Measurements from ENCODE around the gene VEGFB.

Gene VEGFB

DNA sequence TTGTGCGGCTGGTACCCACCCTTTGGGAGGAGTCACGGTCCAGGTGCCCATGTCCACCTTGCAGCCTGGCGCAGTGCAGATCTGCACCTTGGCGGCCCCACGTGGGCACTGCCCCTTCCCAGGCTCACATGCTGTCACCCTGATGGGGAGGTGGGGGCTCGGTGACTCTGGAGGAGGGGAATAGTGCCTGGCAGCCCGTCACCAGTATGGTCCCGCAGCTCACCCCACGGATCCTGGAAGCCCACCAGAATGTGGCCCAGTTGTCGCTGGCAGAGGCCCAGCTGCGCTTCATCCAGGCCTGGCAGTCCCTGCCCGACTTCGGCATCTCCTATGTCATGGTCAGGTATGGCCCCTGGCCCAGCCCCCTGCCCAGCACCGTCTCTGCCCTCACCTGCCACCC is 13.6 kb upstream of the VEGFB start:
- no peak overlapping the region for H3K4me3 ChIP-seq (ENCODE audit: low read depth, low read length)
- TF ChIP-seq, protein P1, sequence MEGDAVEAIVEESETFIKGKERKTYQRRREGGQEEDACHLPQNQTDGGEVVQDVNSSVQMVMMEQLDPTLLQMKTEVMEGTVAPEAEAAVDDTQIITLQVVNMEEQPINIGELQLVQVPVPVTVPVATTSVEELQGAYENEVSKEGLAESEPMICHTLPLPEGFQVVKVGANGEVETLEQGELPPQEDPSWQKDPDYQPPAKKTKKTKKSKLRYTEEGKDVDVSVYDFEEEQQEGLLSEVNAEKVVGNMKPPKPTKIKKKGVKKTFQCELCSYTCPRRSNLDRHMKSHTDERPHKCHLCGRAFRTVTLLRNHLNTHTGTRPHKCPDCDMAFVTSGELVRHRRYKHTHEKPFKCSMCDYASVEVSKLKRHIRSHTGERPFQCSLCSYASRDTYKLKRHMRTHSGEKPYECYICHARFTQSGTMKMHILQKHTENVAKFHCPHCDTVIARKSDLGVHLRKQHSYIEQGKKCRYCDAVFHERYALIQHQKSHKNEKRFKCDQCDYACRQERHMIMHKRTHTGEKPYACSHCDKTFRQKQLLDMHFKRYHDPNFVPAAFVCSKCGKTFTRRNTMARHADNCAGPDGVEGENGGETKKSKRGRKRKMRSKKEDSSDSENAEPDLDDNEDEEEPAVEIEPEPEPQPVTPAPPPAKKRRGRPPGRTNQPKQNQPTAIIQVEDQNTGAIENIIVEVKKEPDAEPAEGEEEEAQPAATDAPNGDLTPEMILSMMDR (IDR thresholded peaks at IDR 0.05; ENCODE audit: insufficient read depth, low read depth, low read length, missing control alignments), result no peak
- DNase-seq (ENCODE audit: low read depth), result no peak

DNA sequence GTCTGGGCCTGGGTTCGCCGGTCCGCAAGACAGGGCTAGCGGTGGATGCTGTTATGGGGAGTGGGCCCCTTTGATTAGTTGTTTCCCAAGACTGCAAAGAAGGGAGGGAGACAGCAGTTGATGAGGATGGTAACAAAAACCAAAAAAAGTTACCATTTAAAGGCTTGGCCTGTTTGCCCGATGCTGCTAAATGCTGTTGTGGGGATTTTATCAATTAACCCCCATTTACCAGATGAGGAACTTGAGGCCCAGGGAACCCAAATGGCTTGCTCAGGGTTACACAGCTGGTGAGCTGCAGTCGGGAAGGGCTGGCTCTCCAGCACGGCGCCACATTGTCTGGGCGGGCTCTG is 11.8 kb upstream of the VEGFB start:
- peak; percentile 10 for DNase-seq (ENCODE audit: low read depth)
- TF ChIP-seq, protein P1 (IDR thresholded peaks at IDR 0.05; ENCODE audit: insufficient read depth, low read depth, low read length, missing control alignments), result no peak
- H3K4me3 ChIP-seq (ENCODE audit: low read depth, low read length), result no peak overlapping the region

DNA sequence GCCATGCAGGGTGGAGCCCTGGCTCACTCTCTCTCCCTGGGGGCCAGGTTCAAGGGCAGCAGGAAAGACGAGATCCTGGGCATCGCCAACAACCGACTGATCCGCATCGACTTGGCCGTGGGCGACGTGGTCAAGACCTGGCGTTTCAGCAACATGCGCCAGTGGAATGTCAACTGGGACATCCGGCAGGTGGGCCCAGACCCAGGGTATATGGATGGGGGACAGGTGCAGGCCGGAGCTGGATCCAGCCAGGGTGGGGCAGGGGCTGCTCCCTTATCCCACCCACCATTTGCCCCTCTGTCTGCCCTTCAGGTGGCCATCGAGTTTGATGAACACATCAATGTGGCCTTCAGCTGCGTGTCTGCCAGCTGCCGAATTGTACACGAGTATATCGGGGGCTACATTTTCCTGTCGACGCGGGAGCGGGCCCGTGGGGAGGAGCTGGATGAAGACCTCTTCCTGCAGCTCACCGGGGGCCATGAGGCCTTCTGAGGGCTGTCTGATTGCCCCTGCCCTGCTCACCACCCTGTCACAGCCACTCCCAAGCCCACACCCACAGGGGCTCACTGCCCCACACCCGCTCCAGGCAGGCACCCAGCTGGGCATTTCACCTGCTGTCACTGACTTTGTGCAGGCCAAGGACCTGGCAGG is 11.3 kb upstream of the VEGFB start:
- DNase-seq (ENCODE audit: low read depth), result no peak
- TF ChIP-seq, protein P1 (IDR thresholded peaks at IDR 0.05; ENCODE audit: insufficient read depth, low read depth, low read length, missing control alignments), result no peak
- H3K4me3 ChIP-seq (ENCODE audit: low read depth, low read length), result no peak overlapping the region

DNA sequence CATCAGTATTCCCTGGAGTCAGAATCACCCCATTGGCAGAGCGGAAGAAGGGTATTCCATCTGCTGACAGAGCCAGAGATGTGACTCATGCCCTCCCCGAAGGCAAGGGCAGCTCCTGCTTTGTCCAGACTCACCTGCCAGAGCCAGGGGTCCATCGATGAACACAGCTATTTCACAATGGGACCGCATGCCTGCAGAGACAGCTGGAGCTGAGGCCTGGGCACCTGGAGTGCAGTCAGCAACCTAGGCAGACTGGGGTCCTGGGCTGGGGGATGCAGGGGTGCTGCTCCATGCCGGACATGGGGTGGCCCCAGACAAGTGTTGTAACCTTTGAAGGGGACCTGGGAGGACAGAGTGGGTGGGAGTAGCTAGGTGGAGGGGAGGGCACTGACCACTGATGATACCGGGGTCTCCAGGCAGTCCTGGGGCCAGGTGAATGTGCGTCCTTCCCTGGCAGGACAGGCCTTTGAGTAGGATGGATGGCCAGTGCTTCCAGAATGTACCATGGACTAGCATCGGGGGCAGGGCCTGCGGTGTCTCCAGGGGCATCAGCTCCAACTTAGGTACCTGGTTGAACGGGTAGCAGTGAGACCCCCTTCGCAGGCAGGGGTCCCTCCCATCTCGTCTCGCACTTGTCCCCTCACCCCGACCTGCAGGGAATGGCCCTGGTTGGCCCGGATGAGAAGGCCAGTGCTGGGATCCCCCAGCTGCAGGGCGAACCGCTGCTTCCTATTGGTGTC is 10.1 kb upstream of the VEGFB start:
- no peak for DNase-seq (ENCODE audit: low read depth)
- TF ChIP-seq, protein P1 (IDR thresholded peaks at IDR 0.05; ENCODE audit: insufficient read depth, low read depth, low read length, missing control alignments), result no peak
- H3K4me3 ChIP-seq (ENCODE audit: low read depth, low read length), result peak overlapping the region; percentile 94

DNA sequence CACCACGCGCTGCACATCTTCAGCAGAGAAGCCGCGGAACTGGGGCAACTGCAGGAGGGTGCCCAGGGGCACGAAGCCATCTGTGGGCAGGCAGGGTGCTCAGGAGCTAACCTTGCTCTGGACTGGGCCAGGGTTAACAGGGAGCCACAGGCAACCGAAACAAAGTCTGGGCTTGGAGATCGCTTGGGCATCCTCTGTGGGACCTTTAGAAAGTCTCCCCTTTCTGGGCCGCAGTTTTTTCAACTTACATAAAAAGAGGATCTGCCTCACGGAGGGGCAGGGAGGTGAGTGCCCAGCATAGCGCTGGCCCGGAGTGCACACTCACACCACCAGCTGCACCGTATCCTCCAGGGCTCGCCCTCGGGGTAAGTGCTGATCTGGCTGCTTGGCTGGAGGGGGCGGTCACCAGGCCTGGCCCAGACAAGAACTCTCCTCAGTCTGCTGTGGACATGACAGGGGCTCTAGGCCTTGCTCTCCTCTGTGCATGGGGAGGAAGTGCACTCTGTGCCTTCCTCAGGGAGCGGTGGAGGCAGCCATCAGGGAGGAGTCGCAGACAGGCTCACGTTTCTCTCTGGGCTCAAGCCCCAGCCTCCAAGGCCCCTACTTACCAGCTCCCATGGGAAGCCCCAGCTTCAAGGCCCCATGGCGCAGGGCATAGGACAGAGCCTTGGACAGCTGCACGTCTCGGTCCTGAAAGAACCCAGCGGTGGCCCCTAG is 9.3 kb upstream of the VEGFB start:
- TF ChIP-seq, protein P1 (IDR thresholded peaks at IDR 0.05; ENCODE audit: insufficient read depth, low read depth, low read length, missing control alignments), result no peak
- peak; percentile 37 for DNase-seq (ENCODE audit: low read depth)
- peak overlapping the region; percentile 94 for H3K4me3 ChIP-seq (ENCODE audit: low read depth, low read length)

DNA sequence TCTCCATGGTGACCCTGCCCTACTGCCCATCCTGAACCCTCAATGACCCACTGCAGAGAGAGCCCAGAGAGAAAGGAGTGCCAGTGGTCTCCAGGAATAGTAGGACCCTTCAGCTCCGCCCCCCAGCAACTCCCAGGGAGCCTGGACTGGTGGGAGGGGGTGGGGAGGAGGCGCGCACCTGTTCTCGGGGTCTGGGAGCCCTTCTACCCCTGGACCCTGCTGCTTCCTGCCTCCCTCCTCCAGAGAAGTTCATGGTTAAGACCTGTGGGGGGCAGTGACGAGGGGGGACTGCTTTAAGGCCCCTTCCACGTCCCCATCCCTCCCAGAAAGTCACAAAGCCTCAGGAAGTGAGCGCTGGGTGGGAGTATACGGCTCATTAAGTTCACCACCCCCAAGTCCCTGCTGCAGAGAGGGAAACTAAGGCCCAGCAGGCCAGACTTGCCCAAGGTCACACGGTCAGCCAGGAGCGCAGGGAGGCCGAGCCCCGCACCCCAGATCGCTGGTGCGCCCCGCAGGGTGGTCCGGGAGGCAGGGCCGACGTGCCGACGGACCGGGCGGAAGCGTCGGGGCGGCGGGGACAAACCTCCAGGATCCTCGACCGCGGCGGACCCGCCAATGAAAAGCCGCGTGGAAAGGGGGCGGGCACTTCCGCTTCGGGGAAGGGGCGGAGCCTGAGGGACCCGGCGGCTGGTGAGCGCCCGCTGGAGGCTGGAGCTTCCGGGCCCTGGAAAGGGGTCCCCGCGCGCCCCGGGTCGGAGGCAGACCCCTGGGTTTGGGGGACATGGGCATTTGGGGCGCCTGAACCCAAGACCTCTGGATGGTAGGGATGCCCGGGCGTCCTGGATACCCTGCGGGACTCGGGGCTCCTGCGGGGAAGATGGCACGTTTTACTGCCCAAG is 8.5 kb upstream of the VEGFB start, which contains the start of the genes NUDT22 and TRPT1:
Gene NUDT22, plus strand, starts transcription at position 667 of the 899 bp plus-strand sequence. CDS start 379 bp downstream, outside the sequence.
Gene TRPT1, minus strand, starts transcription at position 579 of the 899 bp plus-strand sequence. Its CDS starts 326 bp downstream, at position 253.
- peak within 1 kb of the TSS; percentile 94 for H3K4me3 ChIP-seq (ENCODE audit: low read depth, low read length)
- DNase-seq (ENCODE audit: low read depth), result peak; percentile 92
- TF ChIP-seq, protein P1 (IDR thresholded peaks at IDR 0.05; ENCODE audit: insufficient read depth, low read depth, low read length, missing control alignments), result peak; percentile 39

Measured in GM12865 (cell line).